NCI-H748 (cell line): ENCODE results near the gene HOXC13.

Source experiments
- DNase-seq: peaks from one replicate; lab custom pipeline; 2025; ENCODE audit not compliant: unreplicated experiment; lab: John Stamatoyannopoulos, UW

The HOXC13 gene

GRCh38 chr12:53937596-53938325, 870 bp upstream of the HOXC13 start:
- DNase-seq: no peak

- DNase-seq: peak; percentile 56
These were observed 794 bp downstream of the HOXC13 start for GRCh38 chr12:53939141-53940108.

- no peak for DNase-seq
These were observed 1.9 kb downstream of the HOXC13 start for GRCh38 chr12:53940443-53941014.

- DNase-seq: no peak
These were observed 2.6 kb downstream of the HOXC13 start for GRCh38 chr12:53941187-53941586.

GRCh38 chr12:53941750-53942149, 3.1 kb downstream of the HOXC13 start:
- DNase-seq: no peak

GRCh38 chr12:53942467-53942997, 3.9 kb downstream of the HOXC13 start:
- no peak for DNase-seq

- DNase-seq: no peak
These were observed 5.6 kb downstream of the HOXC13 start for GRCh38 chr12:53944209-53944608.

- no peak for DNase-seq
These were observed 6.5 kb downstream of the HOXC13 start for GRCh38 chr12:53944907-53945847.

GRCh38 chr12:53947743-53948142, 9.1 kb downstream of the HOXC13 start:
- DNase-seq: no peak

GRCh38 chr12:53948650-53949593, 10.3 kb downstream of the HOXC13 start:
- no peak for DNase-seq

- DNase-seq: peak; percentile 92
These were observed 11.2 kb downstream of the HOXC13 start for GRCh38 chr12:53949631-53950436.

GRCh38 chr12:53950437-53950773, 11.8 kb downstream of the HOXC13 start:
- DNase-seq: peak; percentile 53

GRCh38 chr12:53950789-53951576, 12.4 kb downstream of the HOXC13 start:
- no peak for DNase-seq

GRCh38 chr12:53951577-53952334, 13.1 kb downstream of the HOXC13 start:
- no peak for DNase-seq

- DNase-seq: no peak
These were observed 13.7 kb downstream of the HOXC13 start for GRCh38 chr12:53952335-53952694.

GRCh38 chr12:53952871-53953734, 14.5 kb downstream of the HOXC13 start:
- no peak for DNase-seq
